Mammary epithelial cell (primary cell): Measurements from ENCODE around the gene HSFX3.
"Not testable (repeated sequence)": the region's sequence is repeated elsewhere in the genome, so short reads cannot be mapped to it uniquely, and the experiment has no call there.

Experiments
- CTCF ChIP-seq, 2 donors: IDR thresholded peaks in 1 of 2; conservative IDR thresholded peaks in 1 of 2; 2 replicates each; pipeline ENCODE4 v1.5.1; 2011 to 2012; ENCODE audit warnings: inconsistent platforms in 2 of 2, low read length in 2 of 2, mild to moderate bottlenecking in 2 of 2, control low read depth in 1 of 2, low read depth in 1 of 2; ENCODE audit not compliant: insufficient read depth in 1 of 2; ENCODE audit errors: extremely low read depth in 1 of 2
- EZH2 ChIP-seq: IDR thresholded peaks from 2 replicates; pipeline ENCODE4 v1.6.1; 2012; ENCODE audit warnings: low read length, inconsistent platforms, borderline replicate concordance

- TF ChIP-seq CTCF (conservative IDR thresholded peaks at IDR 0.05 in 1 of 2, IDR thresholded peaks at IDR 0.05 in 1 of 2; ENCODE audit: extremely low read depth in 1 of 2, insufficient read depth in 1 of 2, low read depth in 1 of 2, low read length in 2 of 2); EZH2: not testable (repeated sequence)
Measured at GRCh38 chrX:149525903-149526302, 23.8 kb downstream of the HSFX3 start.
